ENCODE data around the gene ACYP1.
"Not testable (repeated sequence)": the region's sequence is repeated elsewhere in the genome, so short reads cannot be mapped to it uniquely, and the experiment has no call there.

The ACYP1 gene

DNA sequence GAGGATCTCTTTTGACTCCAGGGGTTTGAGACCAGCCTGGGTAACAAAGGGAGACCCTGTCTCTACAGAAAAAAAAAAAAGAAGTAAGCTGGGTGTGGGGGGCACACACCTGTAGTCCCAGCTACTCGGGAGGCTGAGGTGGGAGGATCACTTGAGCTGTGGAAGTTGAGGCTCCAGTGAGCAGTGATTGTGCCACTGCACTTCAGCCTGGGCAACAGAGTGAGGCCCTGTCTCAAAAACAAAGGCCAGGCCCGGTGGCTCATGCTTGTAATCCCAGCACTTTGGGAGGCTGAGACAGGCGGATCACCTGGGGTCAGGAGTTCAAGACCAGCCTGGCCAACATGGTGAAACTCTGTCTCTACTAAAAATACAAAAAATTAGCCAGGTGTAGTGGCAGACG is 3.9 kb upstream of the ACYP1 start:
- DNase-seq = not testable (repeated sequence)

DNA sequence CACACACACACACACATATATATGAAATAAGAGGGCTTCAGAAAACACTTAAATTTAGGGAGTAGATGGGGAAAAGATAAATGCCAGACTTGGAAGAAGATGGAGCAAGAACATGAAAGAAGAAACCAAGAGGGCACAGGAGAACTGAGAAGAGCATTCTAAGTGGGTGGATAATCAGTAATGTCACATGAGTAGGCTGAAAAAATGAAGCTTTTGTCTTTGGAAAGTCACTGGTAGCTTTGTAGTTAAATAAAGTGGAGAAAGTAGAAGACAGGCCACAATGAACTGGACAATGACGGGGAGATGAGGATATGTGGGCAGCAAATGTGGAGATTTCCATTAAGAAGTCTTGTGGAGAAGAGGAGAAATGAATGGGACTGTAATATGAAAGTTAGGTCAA is 3.4 kb upstream of the ACYP1 start:
- no peak for DNase-seq

DNA sequence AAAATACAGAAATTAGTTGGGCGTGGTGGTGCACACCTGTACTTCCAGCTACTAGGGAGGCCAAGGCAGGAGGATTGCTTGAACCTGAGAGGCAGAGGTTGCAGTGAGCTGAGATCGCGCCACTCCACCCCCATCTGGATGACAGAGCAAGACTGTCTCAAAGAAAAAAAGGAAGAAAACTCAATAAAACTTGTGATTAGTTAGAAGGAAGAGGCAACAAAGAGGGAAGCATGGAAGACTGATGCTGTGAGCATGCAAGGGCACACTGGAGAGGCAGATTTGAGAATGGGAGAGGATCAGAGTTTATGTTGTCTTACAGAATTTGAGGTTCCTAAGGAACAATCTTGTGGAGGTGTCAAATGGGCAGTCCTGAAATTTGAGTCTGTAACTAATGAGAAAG is 2.9 kb upstream of the ACYP1 start:
- no peak for DNase-seq

DNA sequence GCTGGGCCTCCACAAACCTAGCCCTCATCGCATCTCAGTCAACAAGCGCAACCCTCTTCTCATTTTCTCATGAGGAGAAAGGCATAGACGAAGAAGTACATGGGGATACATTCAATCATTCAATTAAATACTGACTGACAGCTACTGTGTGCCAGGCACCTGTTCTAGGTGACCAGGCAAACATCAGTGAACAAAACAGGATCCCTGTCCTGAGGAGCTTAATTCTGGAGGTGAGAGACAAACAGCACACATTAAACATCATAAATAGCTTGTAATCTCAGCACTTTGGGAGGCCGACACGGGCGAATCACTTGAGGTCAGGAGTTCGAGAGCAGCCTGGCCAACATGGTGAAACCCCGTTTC is 362 bp upstream of the ACYP1 start:
- no peak for DNase-seq

DNA sequence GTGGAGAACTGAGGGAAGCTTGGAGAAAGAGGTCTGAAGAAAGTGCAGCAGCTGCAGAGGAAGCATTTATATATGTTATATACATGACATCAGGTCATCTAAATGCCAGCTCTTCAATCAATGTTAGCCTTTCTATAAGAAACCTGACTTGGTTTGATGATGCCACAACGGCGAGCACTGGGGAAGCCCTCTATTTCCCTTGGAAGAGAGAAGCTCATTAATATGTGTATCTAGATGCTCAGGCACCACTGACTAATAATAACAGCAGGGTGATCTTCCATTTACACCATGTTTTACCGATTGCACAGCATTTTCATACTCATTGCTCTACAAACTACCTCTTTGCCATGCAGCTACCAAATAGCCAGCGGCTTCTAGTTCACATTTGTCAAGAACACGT is 811 bp downstream of the ACYP1 start:
- DNase-seq = no peak

DNA sequence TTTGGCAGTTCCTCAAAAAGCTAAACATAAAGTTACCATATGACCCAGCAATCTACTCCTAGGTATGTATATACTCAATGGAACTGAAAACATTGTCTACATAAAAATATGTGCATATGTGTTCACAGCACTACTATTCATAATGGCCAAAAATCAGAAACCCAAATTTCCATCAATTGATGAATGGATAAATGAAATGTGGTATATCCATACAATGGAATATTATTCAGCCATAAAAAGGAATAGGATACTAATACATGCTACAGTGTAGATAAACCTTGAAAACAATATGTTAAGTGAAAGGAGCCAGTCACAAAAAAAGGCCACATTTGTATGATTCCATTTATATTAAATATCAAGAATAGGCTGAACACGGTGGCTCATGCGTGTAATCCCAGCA is 3.4 kb downstream of the ACYP1 start:
- no peak for DNase-seq

DNA sequence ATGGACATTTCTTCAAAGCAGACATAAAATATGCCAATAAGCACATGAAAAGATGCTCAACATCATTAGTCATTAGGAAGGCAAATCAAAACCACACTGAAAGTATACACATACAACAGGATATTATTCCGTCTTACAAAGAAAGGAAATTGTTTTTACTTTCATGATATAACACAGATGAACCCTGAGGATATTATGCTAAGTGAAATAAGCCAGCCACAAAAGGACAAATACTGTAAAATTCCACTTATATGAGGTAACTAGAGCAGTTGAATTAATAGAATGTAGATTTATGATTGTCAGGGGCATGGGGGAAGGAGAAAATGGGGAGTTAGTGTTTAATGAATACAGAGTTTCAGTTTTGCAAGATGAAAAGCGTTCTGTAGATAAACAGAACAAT is 4.2 kb downstream of the ACYP1 start:
- DNase-seq = no peak

DNA sequence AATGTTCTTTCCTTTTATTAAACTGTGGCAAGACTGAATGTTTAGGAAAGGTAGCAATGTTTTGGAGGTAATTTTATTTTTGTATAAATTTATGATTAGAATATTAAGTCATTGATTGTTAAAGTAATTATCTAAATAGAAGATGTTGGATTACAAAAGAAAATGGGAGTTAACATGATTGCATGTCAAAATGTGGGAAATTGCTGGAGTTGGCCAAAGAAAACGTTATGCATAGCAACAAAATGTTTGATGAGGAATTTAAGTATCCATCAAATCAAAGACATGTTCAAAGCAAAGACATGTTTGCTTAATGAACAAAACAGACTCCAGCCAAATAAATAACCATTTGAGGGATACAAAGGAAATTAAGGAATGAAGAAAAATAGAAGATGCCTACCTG is 9.4 kb downstream of the ACYP1 start:
- no peak for DNase-seq

DNA sequence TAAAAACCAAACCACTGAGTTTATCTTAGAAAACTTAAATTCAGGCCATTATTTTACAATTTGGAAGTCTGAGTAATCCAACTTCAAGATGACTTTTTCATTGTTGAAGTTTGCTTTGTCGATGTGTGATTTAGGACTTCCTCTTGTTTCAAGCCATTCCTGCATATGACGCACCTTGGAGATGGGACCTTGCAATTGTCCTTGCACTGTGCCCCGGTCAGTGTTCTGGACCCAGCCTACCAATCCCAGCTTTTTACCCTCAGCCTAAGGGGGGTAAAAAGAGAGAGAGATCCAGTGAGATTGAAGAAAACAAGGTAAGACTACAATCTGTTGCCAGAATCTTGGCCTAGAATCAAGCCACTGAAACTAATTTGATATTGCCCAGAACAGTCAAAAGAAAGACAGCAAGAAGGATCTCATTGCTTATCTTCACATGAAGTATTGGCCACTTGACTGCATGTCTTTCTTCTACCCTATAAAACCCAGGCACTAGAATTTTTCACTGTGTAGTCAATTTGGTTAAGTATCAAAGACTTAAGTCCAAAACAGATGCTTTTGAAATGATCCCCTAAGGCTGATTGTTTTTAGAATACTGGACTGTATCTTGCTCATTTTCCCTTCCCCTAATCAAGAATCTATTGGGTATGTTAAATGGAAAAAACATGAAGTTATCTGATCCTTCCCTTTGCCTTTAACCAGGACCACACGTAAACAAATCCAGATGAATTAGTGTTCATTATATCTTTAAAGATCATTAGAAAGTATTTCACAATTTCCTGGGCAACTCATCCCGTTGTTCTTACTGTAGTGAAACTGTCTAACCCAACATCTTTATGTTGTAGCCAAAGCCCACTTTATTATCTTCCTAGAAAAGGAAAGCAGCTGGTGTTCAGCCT is 10.2 kb downstream of the ACYP1 start:
- no peak for DNase-seq

DNA sequence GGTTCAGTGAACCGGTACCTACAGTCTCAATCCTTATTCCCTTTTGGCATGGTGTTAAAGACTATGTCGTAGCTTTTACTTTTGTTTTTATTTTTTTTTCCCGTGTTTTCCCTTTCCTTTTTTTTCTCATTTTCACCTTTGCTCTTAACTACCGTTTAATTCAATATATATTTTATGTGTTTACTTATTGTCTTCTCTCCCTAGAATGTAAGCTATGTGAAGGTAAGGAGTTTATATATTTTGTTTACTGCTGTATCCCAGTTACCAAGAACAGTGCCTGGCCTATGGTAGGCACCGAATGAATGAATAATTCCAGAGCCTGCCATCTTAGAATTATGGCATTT is 12.3 kb downstream of the ACYP1 start:
- DNase-seq = no peak

DNA sequence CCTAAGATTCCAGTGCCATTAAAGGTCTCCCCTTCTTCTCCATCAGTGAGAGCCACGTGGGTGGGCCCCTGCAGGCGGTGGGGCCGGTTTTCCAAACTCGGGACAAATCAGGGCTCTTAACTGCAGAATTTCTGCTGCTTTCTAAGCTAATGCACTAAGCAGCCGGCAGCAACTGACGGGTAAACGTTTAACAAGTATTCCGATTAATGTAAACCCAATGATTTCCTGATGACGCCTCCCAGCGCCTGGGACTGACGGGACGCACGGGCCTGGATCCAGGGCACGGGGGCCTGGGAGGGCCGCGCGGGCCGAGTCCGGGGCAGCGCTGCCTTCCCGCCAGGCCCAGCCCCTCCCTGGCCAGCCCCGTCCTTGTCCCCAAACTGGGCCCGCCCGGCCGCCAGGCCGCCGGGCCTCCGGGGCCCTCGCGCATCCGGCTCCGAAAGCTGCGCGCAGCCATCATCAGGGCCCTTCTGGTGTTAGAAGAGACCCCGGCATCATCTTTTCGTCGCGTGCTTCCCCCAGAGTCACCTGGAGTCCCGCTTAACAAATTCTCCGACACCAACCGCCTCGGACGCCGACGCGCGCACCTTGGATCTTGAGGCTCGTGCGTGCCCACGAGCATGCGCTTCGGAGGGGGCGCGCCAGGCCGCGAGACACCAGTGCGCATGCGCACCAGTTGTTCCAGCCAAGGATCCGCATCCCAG is 12.8 kb downstream of the ACYP1 start, which contains the start of gene MLH3:
MLH3 (minus strand) TSS at position 616 of the 704 bp plus-strand sequence. CDS start 1,812 bp downstream, outside the sequence.
- peak; percentile 48 for DNase-seq

DNA sequence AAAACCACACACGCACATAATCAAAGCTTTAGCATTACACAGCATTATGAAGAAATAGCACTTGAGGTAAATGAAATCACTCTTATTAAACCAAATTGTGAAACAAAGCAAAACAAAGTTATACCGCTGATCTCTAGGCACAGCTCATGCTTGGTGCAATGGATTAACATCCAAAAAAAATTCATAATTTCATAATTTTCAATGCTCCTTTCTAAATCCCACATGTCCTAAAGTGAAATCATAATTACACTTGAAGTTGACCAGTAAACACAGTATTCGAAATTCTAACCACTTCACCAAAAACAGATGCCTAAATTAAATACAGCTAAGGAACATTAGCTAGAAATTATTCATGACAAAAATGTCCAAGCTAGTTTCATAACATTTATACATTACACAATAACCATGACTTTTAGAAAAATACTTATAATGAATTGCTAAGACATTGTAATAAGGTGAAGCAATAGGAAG is 14.1 kb downstream of the ACYP1 start:
- no peak for DNase-seq

DNA sequence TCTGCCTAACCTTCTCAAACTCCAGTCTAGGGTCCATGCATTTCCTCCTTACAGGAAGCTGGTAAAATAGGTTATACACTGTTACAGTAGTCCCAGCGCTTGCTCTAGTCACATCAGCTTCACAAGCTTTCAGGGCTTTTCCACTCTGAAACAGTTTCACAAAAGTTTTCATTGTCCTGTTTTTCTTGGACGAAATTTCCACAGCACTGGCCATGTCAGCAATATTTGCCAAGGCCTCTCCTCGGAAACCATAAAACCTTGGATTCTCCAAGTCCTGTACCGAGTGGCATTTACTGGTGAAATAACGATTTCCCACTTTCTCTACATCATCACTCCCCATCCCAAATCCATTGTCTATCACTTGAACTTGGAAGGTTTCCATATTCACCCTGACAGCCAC is 14.7 kb downstream of the ACYP1 start:
- no peak for DNase-seq

DNA sequence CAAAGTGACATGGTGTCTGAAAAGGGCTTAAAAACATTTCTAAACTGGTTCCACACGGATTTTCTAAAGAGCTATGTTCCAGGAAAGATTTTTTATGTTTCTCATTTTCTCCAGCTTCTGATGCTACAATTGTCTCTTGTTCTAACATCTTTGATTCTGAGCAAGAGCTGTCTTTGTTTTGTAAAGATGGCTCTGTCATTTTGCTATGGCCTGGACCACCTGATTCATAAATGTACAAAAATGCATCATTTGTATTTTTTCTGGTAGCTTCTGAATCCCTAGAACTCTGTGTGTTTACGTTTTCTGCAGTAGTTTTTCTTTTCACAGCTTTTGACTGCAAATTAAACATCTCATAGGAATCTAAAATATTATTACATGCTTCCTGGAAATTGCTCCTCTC is 15.7 kb downstream of the ACYP1 start:
- DNase-seq = no peak

DNA sequence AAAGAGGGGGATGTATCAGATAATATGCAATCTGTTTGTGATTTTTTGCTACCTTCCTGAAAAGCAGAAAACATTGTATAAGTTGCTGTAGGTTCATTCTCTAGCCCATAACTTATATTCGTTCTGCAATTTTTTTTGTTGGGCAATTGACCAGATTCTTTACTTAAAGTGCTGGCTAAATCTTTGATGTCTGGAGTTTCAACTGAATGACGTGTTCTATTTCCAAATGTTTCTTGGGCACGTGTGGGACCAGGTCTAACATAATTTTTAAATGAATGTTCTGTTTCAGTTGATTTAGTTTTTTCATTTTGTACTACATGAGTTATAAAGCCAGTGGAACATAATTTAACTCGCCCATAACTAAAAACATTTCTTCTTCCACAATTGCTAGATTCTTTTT is 16.3 kb downstream of the ACYP1 start:
- DNase-seq = no peak

DNA sequence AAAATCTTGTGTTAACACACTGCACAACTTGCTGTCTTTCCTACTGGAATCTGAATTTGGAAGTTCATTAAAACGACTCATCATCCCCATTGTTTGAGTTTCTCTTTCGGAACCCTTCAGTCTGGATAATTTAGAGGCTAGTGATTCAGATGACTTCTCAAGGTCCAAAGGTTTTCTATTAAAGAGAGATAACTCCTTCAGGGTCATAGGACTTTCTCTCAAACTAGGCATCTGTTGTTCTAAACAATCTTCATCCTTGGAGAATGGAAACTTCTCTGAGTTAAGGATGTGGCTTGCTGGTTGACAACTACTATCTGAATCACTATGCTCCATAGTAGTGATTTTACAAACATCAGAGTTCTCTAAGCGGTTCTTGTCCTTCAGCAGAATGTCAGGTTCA is 16.9 kb downstream of the ACYP1 start:
- DNase-seq = no peak

DNA sequence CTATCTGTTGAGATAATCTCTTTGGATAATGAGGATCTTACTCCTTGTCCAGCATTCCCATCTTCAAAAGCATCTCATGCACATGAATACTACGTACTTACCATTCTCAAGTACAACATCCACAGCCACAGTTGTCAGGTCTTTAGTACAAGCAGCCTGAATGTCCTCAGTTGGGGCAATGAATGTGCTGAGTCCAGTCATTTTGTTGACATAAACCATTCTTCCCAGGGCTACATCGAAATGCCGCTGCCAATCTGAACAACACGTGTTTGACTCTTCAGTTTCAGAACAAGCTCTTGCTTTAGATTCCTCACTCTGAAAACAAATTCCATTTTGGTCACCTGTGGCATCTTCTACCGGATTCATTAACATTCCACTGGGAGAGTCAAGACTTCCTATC is 17.5 kb downstream of the ACYP1 start:
- DNase-seq = no peak

DNA sequence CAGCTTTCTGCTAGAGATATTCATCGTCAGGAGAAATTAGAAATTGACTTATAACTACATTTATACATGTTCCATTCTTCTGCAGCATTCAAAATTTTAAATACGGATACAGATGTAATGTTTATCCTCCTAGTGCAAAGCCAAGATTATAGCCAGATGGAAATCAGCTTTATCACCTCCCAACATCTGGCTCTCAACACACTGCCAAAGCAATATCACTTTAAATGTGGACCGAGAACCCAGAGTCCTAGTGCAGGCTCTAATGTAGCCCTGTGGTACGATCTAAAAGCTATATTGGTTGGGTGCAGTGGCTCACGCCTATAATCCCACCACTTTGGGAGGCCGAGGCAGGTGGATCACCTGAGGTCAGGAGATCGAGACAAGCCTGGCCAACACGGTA is 19.1 kb downstream of the ACYP1 start:
- DNase-seq = no peak

DNA sequence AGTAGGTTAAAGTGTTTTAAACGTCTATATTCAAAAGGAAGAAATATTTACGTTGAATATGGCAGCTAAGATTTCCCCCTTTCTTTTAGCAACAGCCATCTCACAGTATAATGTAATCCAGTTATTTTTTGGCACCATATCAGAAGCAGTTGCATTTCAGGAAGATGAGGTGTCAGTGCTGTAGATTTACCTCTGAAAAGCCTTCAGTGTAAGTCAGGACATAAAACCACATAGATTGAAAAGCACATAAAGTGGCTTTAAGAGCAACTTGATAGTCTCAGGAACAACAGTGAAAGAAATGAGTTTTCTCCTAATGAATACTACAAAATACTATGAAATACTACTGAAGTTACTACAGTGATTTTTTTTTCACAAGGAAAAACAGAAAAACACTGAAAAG is 19.5 kb downstream of the ACYP1 start:
- DNase-seq = no peak

DNA sequence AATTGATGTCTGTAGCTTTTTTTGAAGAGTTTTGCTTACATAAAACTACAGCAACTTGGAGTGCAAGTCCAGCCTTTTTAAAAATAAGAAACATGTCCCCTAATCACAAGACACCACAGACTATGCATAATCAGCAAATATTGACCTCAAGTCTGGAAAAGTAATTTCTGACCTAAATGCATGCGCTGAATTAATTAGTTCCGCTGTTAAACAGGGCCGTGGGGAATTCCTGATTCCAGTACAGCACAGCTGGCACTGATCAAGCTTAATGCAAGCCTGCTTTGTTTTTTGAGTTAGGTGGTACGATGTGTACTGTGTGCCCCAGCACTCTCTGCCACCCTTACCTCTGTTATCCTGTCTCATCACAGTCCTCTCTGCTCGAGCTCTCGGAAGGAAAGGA is 21.8 kb downstream of the ACYP1 start:
- DNase-seq = no peak

DNA sequence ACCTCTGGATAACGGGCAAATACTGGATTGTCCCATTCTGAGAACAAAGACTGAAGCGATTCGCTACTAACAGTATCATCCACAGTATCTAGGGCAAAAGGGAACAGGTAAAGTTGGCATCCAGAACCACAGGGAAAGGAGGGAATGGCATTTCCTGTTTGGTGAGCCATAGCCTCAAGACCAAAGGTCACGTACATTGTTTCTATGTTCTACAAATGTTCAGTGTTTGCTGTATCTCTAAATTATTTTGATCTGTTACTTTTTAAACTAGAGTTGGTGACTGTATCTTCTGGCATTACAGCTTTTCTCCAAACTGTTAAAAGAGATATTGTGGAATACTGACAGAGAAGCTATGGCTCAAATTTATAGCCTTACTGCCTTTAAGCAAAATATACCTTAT is 22.2 kb downstream of the ACYP1 start:
- no peak for DNase-seq

DNA sequence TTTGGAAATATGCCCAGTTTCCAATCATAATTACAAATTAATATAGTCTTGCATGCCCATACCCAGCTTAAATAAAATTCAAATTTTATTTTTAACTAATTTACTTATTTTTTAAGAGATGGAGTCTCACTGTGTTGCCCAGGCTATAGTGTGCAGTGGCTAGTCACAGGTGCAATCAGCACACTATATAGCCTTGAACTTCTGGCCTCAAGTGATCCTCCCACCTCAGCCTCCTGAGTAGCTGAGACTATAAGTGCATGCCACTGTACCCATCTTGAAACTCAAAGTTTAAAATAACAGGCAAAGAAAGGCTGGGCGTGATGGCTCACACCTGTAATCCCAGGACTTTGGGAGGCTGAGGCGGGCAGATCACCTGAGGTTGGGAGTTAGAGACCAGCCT is 22.9 kb downstream of the ACYP1 start:
- DNase-seq = no peak

DNA sequence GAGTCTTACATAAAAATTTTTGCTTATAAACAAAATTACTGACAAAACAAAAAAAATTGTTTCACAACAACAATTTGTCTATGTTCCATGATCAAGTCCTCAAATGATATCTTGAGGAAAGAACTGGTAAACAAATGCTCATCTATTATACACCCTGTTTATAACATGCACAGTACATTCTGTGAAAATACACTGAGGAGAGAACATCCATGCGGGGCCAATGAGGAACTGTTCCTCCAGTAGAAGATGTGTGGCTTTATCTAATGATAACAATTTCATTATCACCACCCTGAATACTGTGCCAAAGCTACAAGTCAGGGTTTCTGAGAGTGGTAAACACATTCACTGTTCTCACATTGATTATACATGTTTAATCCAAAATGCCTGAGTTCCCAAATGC is 23.3 kb downstream of the ACYP1 start:
- no peak for DNase-seq

DNA sequence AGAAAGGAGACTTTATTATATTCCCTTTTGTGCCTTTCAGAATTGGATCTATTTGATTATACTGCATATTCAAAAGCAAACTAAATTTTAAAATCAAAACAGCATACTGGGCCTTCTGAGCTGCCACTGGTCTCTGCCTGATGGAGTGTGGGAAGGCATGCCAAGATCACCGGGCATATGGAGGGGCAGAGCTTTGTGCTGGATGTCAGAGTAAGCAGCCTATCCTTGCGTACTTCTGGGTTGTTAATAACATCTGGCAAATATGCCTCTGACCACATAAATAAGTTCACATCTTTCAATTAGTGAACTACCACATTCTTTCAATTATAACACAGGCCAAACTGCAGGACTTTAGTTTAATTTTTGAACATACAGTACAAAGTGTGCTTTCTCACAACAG is 30.9 kb downstream of the ACYP1 start:
- no peak for DNase-seq

DNA sequence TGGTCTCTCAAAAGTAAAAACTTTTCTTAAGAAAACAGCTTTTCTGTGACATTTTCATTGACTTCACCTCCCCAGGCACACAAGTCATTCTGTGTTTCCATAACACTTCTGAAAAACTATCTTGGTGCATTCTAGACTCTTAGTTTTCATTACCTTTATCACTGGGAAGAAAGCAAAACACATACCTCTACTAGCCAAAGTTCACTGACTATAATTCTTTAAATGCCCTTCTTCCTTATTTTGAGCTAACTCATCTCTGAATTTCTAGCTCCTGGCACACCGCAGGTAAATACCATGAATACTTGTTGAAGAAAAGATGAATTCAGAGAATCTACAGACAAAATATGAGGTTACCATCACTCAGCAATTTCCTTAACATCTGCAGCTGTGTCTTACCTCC is 33.7 kb downstream of the ACYP1 start:
- DNase-seq = no peak

Data from NCI-H2081 treated with DMSO at 0.1 percent for 48 hours (cell line).